Testis (tissue), 3 donors: ENCODE measurements around the gene C2orf76. TPM values are rescaled to one million over a fixed set of nuclear protein-coding genes. Genes with fewer than 3 reads are reported as not detected.
A peak's percentile ranks its signal among the peaks of the same experiment; 100 is the strongest.

ENCODE experiments used
- DNase-seq: peaks from one replicate; pipeline ENCODE4 v3.0.0-alpha.2; 2019
- H3K27ac ChIP-seq, 2 donors: fragments of 200-600 bp; sonication (generic); one replicate each; pipeline ENCODE4 v1.5.1; 2019
- H3K27me3 ChIP-seq: fragments of 200-600 bp; sonication (generic); one replicate; pipeline ENCODE4 v1.5.1; 2019
- H3K36me3 ChIP-seq: fragments of 200-600 bp; sonication (generic); one replicate; pipeline ENCODE4 v1.5.1; 2017; ENCODE audit warnings: low read depth; ENCODE audit errors: missing control alignments
- H3K4me1 ChIP-seq: fragments of 200-600 bp; sonication (generic); one replicate; pipeline ENCODE4 v1.5.1; 2019
- H3K4me3 ChIP-seq, 2 donors: fragments of 200-600 bp; sonication (generic); one replicate each; pipeline ENCODE4 v1.5.1; 2017 to 2019
- H3K9me3 ChIP-seq: fragments of 200-600 bp; sonication (generic); one replicate; pipeline ENCODE4 v1.5.1; 2017
- CTCF ChIP-seq, 3 experiments: fragments of 450-650 bp in 2 of 3; fragments of 200-600 bp in 1 of 3; sonication (generic) in 1 of 3; IDR thresholded peaks; one replicate each; pipeline ENCODE4 v1.5.1; 2016 to 2019; ENCODE audit warnings: antibody characterized with exemption in 3 of 3, mild to moderate bottlenecking in 2 of 3, moderate library complexity in 1 of 3
- POLR2A ChIP-seq: fragments of 450-650 bp; IDR thresholded peaks from one replicate; pipeline ENCODE4 v1.6.1; 2017; ENCODE audit warnings: antibody characterized with exemption, mild to moderate bottlenecking, moderate library complexity
- WGBS, 2 donors: methylation state at CpG; one replicate each; pipeline ENCODE4 v1.1.5; 2018; 5-methylcytosine and 5-hydroxymethylcytosine counted together
- intact Hi-C: fragments of 100-400 bp; cut with DNase I; formaldehyde crosslinking; loops from one replicate; pipeline ENCODE4 v1.15.1; 2023; ENCODE audit warnings: low total_unique reads
- polyA plus RNA-seq: library from polyadenylated mRNA; stranded (reverse); fragments of 350-450 nt; fragmentation: Illumina TruSeq; extraction: RNeasy Lipid Tissue Mini Kit (QIAGEN cat#74804); gene quantifications from one replicate; pipeline ENCODE4 v1.2.3, GENCODE V29; 2014; ENCODE audit warnings: low read depth, low replicate concordance; ENCODE audit not compliant: insufficient read depth
- total RNA-seq, 2 donors: library from RNA; depleted of rRNA; stranded (reverse); fragments of >200 nt; gene quantifications; one replicate each; pipeline ENCODE4 v1.2.3, GENCODE V29; 2016

C2orf76 gene
- total and polyA plus RNA-seq, 3 donors from 2014 or later = 12.8 to 27.8 (median 13.4) TPM

- H3K4me3 ChIP-seq = no peak overlapping the region
- TF ChIP-seq CTCF (IDR thresholded peaks at IDR 0.05) (no peak), POLR2A (no peak)
- H3K27ac ChIP-seq = no peak overlapping the region
- WGBS, 2 donors = 88 to 94% methylated on average over 6 of the region's 6 CpGs
- H3K9me3 ChIP-seq = no peaks in the 10 kb centered on the region
- peak; percentile 9 for DNase-seq
- no peaks in the 10 kb centered on the region for H3K27me3 ChIP-seq
- intact Hi-C loops = no loop called here
- no peaks in the 10 kb centered on the region for H3K4me1 ChIP-seq
- H3K36me3 ChIP-seq = no peaks in the 10 kb centered on the region
These were observed 101.0 kb downstream of the C2orf76 start for GRCh38 chr2:119265693-119266066.

GRCh38 chr2:119264781-119265692, 101.6 kb downstream of the C2orf76 start:
- intact Hi-C loops = no loop called here
- TF ChIP-seq CTCF (IDR thresholded peaks at IDR 0.05) (peak in 2 of 3 experiments; percentile 60 to 69), POLR2A (no peak)
- H3K27ac ChIP-seq = no peak overlapping the region
- DNase-seq = peak; percentile 72
- no peaks in the 10 kb centered on the region for H3K4me1 ChIP-seq
- WGBS, 2 donors = 69 to 76% methylated on average over 13 of the region's 13 CpGs
- H3K4me3 ChIP-seq = no peak overlapping the region
- H3K36me3 ChIP-seq = no peaks in the 10 kb centered on the region
- no peaks in the 10 kb centered on the region for H3K9me3 ChIP-seq
- H3K27me3 ChIP-seq = no peaks in the 10 kb centered on the region

GRCh38 chr2:119263656-119264055, 103.0 kb downstream of the C2orf76 start:
- intact Hi-C loops = no loop called here
- Histone ChIP-seq H3K4me1 (no peaks in the 10 kb centered on the region), H3K9me3 (no peaks in the 10 kb centered on the region), H3K27ac (no peak overlapping the region), H3K4me3 (no peak overlapping the region), H3K36me3 (no peaks in the 10 kb centered on the region), H3K27me3 (no peaks in the 10 kb centered on the region)
- WGBS, 2 donors = 89 to 91% methylated on average over 1 to 5 of the region's 5 CpGs
- TF ChIP-seq POLR2A (no peak), CTCF (IDR thresholded peaks at IDR 0.05) (no peak)
- DNase-seq = peak; percentile 13

GRCh38 chr2:119263025-119263424, 103.6 kb downstream of the C2orf76 start:
- Histone ChIP-seq H3K4me3 (no peak overlapping the region), H3K27me3 (no peaks in the 10 kb centered on the region), H3K36me3 (no peaks in the 10 kb centered on the region), H3K4me1 (no peaks in the 10 kb centered on the region), H3K9me3 (no peaks in the 10 kb centered on the region), H3K27ac (no peak overlapping the region)
- intact Hi-C loops = no loop called here
- WGBS, 2 donors = 95 to 96% methylated on average over 17 to 23 of the region's 23 CpGs
- peak; percentile 4 for DNase-seq
- TF ChIP-seq POLR2A = no peak
- TF ChIP-seq CTCF (IDR thresholded peaks at IDR 0.05) = no peak
